ENCODE results near the gene SLC16A14.

DNA sequence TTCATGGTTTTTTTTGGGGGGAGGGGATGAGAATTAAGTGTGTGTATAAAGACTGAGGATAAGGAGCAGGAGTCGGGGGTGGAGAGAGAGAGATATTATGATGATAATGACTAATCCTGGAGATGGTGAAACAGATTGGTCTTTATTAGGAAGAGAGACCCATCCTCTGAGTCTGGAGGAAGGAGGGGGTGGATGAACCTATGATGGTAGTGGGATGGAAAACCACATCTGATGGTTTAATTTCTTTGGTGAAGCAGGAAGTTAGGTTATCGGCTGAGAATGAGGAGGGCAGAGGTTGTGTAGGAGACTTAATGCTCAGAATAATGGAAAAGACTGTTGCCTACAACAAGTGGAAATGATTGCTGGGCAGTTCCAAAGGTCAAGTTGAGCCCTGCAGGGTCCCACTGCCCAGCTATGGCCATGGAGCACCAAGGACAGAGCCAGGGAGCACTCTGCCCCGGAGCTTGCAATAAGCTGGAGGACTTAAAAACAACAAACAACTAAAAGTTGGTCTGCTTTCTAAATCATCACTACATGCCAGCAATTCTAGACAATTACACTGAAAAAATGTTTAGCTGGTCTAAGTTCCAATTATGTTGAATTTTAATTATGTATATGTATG lies 7.9 kb downstream of the SLC16A14 start:
- TF ChIP-seq, protein P1, sequence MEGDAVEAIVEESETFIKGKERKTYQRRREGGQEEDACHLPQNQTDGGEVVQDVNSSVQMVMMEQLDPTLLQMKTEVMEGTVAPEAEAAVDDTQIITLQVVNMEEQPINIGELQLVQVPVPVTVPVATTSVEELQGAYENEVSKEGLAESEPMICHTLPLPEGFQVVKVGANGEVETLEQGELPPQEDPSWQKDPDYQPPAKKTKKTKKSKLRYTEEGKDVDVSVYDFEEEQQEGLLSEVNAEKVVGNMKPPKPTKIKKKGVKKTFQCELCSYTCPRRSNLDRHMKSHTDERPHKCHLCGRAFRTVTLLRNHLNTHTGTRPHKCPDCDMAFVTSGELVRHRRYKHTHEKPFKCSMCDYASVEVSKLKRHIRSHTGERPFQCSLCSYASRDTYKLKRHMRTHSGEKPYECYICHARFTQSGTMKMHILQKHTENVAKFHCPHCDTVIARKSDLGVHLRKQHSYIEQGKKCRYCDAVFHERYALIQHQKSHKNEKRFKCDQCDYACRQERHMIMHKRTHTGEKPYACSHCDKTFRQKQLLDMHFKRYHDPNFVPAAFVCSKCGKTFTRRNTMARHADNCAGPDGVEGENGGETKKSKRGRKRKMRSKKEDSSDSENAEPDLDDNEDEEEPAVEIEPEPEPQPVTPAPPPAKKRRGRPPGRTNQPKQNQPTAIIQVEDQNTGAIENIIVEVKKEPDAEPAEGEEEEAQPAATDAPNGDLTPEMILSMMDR (IDR thresholded peaks at IDR 0.05): no peak
- TF ChIP-seq EP300 (IDR thresholded peaks at IDR 0.05) (no peak), POLR2A (IDR thresholded peaks at IDR 0.05) (no peak), POLR2AphosphoS5 (IDR thresholded peaks at IDR 0.05) (no peak)

Data from gastroesophageal sphincter (tissue), 3 donors.